Retinal pigment epithelial cell (primary cell): ENCODE data around the gene CFAP77.
"Not testable (repeated sequence)": the region's sequence is repeated elsewhere in the genome, so short reads cannot be mapped to it uniquely, and the experiment has no call there.

Experiments
- DNase-seq: peaks from one replicate; pipeline ENCODE4 v3.0.0-alpha.2; 2010; ENCODE audit warnings: low read depth
- H3K4me3 ChIP-seq: 2 replicates; pipeline ENCODE4 v1.5.1; 2011; ENCODE audit warnings: mild to moderate bottlenecking, low read length, control low read depth, moderate library complexity
- CTCF ChIP-seq: conservative IDR thresholded peaks from 2 replicates; pipeline ENCODE4 v1.5.1; 2011; ENCODE audit warnings: low read depth, low read length, control low read depth, inconsistent platforms

CFAP77 gene

DNA sequence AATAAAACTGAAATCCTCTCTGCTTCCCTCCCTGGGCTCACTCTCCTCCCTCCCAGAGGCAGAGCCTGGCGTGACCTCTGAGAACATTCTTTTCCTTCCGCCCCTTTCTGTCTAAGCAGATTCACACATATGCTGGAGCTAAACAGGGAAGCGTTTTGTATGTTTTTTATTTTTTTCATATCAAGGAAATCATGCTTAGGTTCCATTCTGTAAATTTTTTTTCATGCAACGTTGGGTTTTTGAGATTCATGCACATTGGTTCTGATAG is 152.2 kb downstream of the CFAP77 start:
- no peak for TF ChIP-seq CTCF
- H3K4me3 ChIP-seq = no peak overlapping the region
- DNase-seq = no peak

DNA sequence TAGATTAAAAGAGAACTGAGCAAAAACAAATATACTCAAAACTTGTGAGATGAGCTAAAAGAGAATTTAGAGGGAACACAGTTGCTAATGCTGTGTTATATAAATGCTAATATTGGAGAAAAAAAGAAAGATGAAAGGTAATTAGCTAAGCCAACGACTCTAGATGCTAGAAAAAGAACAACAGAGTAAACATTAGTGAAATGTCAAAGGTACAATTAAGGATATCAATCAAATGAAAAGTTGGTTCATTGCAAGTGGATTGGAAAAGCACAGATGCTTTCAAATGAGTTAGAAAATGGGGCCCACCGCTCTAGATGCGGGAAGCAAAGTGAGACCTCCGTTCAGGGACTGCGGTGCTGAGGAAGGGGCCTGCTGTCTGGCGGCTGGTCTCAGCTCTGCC is 154.5 kb downstream of the CFAP77 start:
- no peak for DNase-seq
- H3K4me3 ChIP-seq = no peak overlapping the region
- no peak for TF ChIP-seq CTCF

DNA sequence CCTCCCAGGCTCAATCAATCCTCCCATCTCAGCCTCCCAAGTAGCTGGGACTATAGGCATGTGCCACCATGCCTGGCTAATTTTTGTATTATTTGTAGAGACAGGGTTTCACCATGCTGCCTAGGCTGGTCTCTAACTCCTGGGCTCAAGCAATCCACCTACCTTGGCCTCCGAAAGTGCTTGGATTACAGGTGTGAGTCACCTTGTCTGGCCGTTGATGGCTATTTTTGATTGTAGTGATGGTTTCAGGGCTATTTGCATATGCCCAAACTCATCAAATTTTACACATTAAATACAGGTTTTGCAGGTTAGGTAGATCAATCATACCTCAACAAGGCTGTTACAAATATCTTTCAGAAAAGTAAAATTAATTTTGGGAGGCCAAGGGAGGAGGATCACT is 158.8 kb downstream of the CFAP77 start:
- DNase-seq, H3K4me3 ChIP-seq: not testable (repeated sequence)

DNA sequence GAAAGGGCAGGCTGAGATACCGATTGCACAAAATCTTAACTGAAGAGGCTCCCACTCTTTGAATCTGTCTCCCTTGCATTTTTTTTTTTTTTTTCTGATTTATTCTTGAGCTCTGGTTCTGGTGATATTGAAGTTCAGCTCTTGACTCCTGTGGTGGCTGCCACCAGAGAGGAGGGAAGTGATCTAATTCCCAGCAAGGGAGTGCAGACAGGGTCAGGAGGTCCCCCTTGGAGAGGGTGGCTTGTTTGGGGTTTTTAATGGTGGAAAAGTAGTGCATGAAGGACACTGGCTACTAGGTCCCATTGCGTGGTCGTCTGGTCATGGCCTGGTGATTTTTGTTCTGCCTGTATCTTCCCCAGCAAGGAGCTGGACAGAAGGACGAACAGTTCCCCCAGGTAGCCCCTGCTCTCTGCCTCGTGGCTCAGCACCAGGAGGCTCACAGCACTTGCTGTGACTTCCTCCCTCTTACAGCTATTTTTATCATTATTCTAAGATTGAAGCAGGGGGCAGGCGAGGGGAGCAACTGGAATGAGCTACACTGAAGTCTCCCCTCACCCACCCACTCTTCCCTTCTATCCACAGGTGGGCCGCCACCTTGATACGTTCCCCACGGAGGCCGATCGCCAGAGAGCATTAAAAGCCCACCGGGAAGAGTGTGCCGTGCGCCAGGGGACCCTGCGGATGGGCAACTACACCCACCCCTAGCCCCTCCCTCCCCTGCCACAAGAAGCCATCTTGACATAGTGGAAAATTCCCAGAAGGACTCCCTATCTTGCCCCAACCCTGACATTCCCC is 162.0 kb downstream of the CFAP77 start:
- H3K4me3 ChIP-seq = no peak overlapping the region
- DNase-seq = no peak
- no peak for TF ChIP-seq CTCF

DNA sequence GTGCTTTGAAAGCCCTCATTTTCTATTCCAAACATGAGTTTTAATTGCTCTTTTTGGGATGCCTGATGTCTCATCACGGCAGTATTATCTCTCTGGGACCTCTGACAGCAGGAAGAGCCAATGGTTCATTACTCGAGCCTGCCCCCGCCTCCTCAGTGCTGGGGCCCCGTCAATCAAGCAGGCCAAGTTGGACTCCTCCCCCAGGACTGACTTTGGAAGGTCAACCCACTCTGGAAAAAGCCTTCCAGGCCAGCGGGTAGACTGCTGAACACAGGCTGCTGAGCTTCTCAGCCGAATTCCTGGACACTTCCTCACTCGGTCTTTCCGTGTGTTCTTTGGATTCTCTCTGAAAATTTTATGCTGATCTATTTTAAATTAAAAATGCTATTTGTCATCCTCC is 162.9 kb downstream of the CFAP77 start:
- no peak for DNase-seq
- TF ChIP-seq CTCF = no peak
- no peak overlapping the region for H3K4me3 ChIP-seq

- peak; percentile 86 for TF ChIP-seq CTCF
- DNase-seq = peak; percentile 19
- H3K4me3 ChIP-seq = no peak overlapping the region
Measured at GRCh38 chr9:132575005-132575609, 165.1 kb downstream of the CFAP77 start.

DNA sequence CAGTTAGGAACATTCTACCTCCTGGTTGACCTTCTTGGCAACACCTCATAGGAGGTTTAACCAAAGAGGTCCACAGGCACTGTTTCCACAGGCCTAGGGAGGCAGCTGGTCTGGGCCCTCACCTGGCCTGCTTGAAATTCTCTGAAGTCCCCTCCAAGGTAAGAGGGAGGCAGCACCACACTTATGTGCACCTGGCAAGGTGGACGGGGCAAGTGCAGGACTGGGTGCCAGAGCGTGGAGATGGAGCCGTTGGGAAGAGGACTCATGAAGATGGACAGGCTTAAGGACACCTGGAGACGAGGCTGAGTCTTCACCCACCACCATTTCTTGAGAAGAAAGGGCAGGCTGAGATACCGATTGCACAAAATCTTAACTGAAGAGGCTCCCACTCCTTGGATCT is 165.8 kb downstream of the CFAP77 start:
- TF ChIP-seq CTCF = no peak
- H3K4me3 ChIP-seq = no peak overlapping the region
- DNase-seq = no peak

GRCh38 chr9:132577119-132577518 is 167.1 kb downstream of the CFAP77 start:
- no peak for TF ChIP-seq CTCF
- H3K4me3 ChIP-seq = no peak overlapping the region
- no peak for DNase-seq
